ENCODE results near the gene SLC45A2. TPM values are rescaled to one million over a fixed set of nuclear protein-coding genes. Genes with fewer than 3 reads are reported as not detected.
"Not testable (repeated sequence)": the region's sequence is repeated elsewhere in the genome, so short reads cannot be mapped to it uniquely, and the experiment has no call there.

The SLC45A2 gene
- total RNA-seq: not detected
- long read RNA-seq, donor 1: 0 reads
- long read RNA-seq, donor 2: 0 reads

- no peak for DNase-seq (ENCODE audit: low spot score)
- intact Hi-C loops (cut with DNase I): no loop called here
These were observed at the start of gene SLC45A2 for GRCh38 chr5:33984671-33985124. TSS of gene SLC45A2 (minus strand) at chr5:33984693. CDS start at chr5:33984583, 110 bp downstream.

GRCh38 chr5:34031966-34032365, 47.5 kb upstream of the SLC45A2 start:
- intact Hi-C loops (cut with DNase I): no loop called here
- DNase-seq (ENCODE audit: low spot score): no peak

DNA sequence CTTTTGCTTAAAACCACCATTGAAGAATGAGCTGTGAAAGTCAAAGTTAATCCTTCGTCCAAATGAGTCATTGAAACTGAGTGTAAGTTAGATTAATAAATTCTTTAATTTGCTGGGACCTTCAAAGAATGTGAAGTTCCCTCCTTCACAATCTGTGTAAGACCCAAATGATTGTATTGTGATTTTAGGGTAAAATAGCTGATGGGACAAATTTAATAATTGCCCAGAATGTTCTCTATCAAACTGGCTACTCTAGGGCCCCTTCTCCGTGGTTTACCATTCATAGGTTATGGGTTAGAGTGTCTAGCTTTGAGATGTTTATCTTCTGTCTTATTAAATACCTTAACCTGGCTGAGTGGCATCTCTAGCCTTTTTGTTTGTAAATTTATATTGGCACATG, 46.6 kb upstream of the SLC45A2 start:
- no peak for DNase-seq (ENCODE audit: low spot score)
- intact Hi-C loops (cut with DNase I): no loop called here

DNA sequence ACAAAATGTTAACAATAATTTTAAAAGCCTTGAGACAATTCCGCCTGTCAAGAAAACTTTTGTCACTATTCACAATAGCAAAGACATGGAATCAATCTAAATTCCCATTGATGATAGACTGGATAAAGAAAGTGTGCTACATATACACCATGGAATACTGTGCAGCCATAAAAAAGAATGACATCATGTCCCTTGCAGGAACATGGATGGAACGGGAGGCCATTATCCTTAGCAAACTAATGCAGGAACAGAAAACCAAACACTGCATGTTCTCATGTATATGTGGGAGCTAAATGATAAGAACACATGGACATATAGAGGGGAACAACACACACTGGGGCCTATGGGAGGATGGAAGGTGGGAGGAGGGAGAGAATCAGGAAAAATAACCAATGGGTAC, 46.1 kb upstream of the SLC45A2 start:
- DNase-seq (ENCODE audit: low spot score); intact Hi-C loops (cut with DNase I): not testable (repeated sequence)

DNA sequence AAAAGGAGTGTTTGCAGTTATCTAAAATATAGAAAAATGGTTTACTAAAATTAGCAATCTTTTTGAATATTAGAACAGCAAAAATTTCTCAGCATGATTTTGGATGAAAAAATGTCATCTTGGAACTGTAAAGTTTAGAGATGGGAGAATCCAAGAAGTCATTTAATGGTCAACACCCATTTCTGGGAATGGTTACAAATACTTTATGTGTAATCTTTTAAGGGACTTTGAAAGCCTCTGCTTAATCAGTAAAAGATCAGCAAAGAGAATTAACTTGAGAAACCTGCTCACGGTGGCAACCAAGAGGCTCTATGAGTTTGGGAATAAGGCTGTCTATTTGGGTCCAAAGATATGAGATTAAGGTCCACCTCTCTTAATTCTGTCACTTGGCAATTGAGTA, 45.6 kb upstream of the SLC45A2 start:
- DNase-seq (ENCODE audit: low spot score): no peak
- intact Hi-C loops (cut with DNase I): no loop called here

GRCh38 chr5:34028349-34028748, 43.9 kb upstream of the SLC45A2 start:
- no peak for DNase-seq (ENCODE audit: low spot score)
- intact Hi-C loops (cut with DNase I): no loop called here

DNA sequence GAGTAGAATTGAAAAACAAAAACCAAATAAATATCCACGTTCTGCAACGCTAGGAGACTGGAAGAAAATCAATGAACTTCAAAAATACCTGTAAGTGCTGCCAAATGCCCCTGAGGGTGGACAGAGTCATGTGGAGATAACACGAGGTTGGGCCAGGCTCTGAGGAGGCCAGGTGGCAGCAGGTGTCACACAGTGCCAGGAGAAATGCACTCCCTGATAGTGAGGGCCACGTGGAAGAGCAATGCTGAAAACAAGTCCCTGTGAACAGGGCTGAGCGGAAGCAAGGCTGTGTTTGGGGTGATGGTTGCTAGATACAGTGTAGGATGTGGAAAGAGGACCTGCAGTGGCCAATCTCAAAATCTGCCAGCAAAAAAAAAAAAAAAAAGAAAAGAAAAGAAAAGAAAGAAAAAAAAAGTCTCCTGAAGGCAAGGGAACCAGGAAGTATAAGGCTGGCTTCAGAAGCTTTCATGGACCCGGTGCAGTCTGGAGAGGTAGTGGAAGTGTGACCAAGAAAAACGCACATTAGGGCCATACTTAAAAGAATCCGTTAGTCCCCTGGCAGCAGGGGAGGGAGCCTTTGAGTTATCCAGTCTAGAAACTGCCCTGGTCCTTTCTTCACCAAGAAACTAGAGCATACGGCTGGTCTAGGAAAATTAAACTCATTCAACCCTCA, 41.7 kb upstream of the SLC45A2 start:
- DNase-seq (ENCODE audit: low spot score): no peak
- intact Hi-C loops (cut with DNase I): no loop called here

DNA sequence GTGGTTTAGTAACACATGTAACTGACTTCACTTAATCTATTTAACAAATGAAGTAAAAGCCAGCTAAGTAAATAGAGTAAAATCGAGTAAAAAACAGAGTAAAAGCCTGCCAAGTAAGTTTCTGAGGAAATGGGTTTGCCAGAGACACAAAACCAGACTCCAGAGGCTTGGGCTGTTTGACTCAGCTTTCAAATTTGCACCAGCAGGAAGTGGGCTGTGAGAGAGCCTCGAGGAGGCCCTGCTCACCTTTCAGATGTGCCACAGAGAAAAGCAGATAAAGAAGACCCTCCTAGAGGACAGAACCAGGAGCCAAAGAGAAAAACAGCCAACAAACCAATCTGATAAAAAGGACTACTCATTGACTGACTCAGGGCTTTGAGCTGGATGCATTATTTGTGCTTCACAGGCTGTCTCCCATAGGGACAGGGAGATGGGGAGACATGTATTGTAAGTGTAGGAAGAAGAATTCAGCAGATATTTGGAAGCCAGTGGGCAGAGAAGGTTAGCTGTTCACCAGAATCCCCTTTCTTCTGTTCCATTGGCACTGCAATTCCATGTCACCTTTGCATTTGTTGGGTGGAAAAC, 37.7 kb upstream of the SLC45A2 start:
- intact Hi-C loops (cut with DNase I): no loop called here
- no peak for DNase-seq (ENCODE audit: low spot score)

DNA sequence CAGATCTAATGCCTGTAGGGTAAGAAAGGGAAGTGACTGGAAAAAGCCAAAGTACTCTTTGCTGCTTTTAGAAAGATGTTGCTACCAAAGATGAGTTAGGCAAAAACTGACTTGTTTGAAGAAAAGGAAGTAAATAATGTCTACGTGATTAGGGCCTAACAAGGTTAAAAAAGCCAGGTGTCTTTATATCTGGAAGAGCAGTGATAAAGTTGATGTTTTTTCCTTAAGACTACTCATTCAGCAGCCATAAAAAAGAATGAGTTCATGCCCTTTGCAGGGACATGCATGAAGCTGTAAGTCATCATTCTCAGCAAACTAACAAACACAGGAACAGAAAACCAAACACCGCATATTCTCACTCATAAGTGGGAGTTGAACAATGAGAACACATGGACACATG, 36.8 kb upstream of the SLC45A2 start:
- no peak for DNase-seq (ENCODE audit: low spot score)
- intact Hi-C loops (cut with DNase I): no loop called here

GRCh38 chr5:34020726-34021125, 36.2 kb upstream of the SLC45A2 start:
- intact Hi-C loops (cut with DNase I): no loop called here
- no peak for DNase-seq (ENCODE audit: low spot score)

DNA sequence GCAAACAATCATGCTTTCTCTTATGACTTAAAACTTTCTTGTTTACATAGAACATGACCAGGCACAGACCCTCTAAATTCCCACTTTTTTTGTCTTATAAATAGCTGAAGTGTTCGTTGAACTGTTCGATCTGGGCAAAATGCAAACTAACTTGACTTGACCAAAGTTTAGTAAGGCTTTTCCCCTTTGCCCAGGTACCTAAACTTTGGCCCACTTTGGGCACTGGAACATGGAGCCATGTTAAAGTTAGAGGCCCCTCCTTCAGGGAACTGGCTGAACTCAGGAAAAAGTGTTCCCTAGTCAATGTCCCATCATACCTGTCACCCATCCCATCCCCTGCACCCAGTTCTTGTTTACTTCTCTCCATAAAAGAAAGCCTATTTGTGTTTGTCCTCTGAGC, 32.8 kb upstream of the SLC45A2 start:
- intact Hi-C loops (cut with DNase I): no loop called here
- no peak for DNase-seq (ENCODE audit: low spot score)

- intact Hi-C loops (cut with DNase I): no loop called here
- DNase-seq (ENCODE audit: low spot score): no peak
These were observed 32.3 kb upstream of the SLC45A2 start for GRCh38 chr5:34016750-34017149.

DNA sequence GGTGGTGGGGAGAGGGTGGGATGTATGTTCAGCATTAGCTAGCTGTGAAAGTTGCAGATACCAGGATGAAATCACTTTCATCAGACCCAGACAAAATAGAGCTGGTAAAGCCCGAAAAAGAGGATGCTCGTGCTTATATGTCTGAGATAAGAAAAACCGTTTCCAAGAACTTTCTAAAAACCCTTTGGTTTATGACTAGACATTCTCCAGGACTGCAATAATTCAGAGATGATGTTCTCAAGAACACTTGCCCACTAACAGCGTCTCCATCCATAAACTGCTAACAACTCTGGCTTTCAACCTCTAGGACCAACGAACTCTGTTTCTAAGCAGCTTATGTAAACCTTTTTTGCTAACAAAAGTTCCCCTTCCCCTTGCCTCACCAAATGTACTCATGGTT, 31.7 kb upstream of the SLC45A2 start:
- intact Hi-C loops (cut with DNase I): no loop called here
- no peak for DNase-seq (ENCODE audit: low spot score)

DNA sequence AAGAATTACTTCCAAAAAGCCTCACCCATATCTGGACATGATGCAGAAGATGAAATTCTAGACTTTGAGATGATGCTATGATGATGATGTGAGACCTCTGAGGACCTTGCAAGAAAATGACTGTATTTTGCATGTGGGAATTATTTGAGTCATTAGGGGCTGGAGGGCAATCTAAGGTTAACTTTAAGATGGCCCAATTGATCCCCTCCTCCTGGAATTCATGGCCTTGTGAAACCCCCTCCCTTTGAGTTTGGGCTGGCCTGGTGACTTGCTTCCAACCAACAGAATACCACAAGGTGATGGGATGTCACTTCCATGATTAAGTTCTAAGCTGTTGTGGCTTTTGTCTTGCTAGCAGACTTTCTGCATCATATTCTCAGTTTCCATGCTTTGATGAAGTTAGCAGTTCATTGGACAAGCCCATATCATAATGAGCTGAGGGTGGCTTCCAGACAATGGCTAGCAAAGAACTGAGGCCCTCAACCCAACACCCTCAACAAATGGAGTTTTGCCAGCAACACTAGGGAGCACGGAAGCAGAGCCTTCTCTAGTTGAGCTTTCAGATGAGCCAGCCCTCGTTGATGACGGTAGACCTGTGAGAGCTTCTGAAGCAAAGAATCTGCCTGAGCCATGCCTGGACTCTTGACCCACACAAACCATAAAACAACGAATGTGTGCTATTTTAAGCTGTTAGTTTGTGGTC, 30.8 kb upstream of the SLC45A2 start:
- intact Hi-C loops (cut with DNase I): no loop called here
- no peak for DNase-seq (ENCODE audit: low spot score)

- intact Hi-C loops (cut with DNase I): no loop called here
- no peak for DNase-seq (ENCODE audit: low spot score)
These were observed 30.1 kb upstream of the SLC45A2 start for GRCh38 chr5:34014626-34015025.

GRCh38 chr5:34013547-34013946, 29.1 kb upstream of the SLC45A2 start:
- DNase-seq (ENCODE audit: low spot score): no peak
- intact Hi-C loops (cut with DNase I): no loop called here

DNA sequence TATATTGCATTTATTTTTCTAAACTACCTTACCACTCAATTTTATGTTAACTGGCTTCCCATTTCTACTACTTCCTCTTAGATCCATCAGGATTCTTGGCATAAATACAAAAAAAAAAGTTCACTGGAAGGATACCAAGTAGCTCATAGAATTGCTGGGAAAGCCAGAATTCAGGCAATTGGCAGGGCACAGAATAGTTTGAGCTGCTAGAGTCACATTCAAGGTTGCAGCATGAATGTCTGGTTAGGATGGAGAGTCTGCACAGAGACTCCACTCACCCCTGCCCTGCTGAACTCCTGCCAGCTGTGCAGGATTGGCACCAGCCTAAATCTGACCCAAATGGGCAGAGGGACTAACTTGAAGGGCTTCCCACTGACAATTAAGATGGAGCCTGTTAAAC, 28.3 kb upstream of the SLC45A2 start:
- intact Hi-C loops (cut with DNase I): no loop called here

DNA sequence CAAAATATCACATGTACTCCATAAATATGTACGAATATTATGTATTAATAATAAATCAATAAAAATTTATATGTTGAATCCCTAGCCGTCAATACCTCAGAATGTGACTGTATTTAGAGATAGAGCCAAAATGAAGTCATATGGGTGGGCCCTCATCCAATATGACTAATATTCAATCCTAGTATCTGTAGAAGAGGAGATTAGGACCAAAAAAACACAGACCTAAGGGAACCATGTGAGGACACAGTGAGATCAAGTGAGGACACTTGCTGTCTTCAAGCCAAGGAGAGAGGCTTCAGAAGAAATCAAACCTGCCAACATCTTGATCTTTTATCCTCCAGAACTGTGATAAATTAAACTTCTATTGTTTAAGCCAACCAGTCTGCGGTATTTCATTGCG, 27.0 kb upstream of the SLC45A2 start:
- DNase-seq (ENCODE audit: low spot score): no peak
- intact Hi-C loops (cut with DNase I): no loop called here

More for the DNA sequence above, 28.3 kb upstream of the SLC45A2 start:
- DNase-seq (ENCODE audit: low spot score): no peak

GRCh38 chr5:34010146-34010545, 25.7 kb upstream of the SLC45A2 start:
- DNase-seq (ENCODE audit: low spot score); intact Hi-C loops (cut with DNase I): not testable (repeated sequence)

DNA sequence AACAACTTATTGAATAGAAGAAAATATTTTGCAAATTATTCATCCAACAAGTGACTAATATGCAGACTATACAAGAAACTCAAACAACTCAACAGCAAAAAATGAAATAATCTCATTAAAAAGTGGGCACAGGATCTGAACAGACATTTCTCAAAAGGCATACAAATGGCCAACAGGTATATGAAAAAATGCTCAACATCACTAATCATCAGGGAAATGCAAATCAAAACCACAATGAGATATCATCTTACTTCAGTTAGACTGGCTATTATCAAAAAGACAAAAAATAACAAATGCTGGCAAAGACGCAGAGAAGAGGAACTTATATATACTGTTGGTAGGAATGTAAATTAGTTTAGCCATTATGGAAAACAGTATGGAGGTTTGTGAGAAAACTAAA, 25.1 kb upstream of the SLC45A2 start:
- intact Hi-C loops (cut with DNase I): loop anchor here in 1 of 2 donors (10.0 kb wide), 2 partner anchors 455 to 535 kb away; no protein-coding TSS in a partner anchor
- no peak for DNase-seq (ENCODE audit: low spot score)

All from posterior vena cava (tissue), 2 donors.